Fibroblast of skin of back (primary cell): ENCODE data around the gene ZNF687.

Source experiments
- DNase-seq: peaks from one replicate; pipeline ENCODE4 v3.0.0-alpha.2; 2013

The ZNF687 gene

GRCh38 chr1:151314137-151314875 is 32.2 kb downstream of the ZNF687 start:
- DNase-seq = peak; percentile 86

GRCh38 chr1:151315565-151316235 is 33.6 kb downstream of the ZNF687 start:
- no peak for DNase-seq

GRCh38 chr1:151318975-151319374 is 36.9 kb downstream of the ZNF687 start:
- no peak for DNase-seq

- DNase-seq = no peak
These were observed 42.4 kb downstream of the ZNF687 start for GRCh38 chr1:151324390-151324930.

- DNase-seq = no peak
These were observed 43.1 kb downstream of the ZNF687 start for GRCh38 chr1:151325231-151325630.

GRCh38 chr1:151325646-151326429 is 43.7 kb downstream of the ZNF687 start:
- DNase-seq = no peak

GRCh38 chr1:151326619-151327222 is 44.6 kb downstream of the ZNF687 start:
- peak; percentile 55 for DNase-seq

GRCh38 chr1:151327223-151327902 is 45.3 kb downstream of the ZNF687 start, which contains the start of gene PI4KB:
Gene PI4KB (minus strand): TSS chr1:151327416. CDS start chr1:151316481, 10,935 bp downstream.
- DNase-seq = peak; percentile 98

GRCh38 chr1:151327903-151328674 is 46.0 kb downstream of the ZNF687 start:
- DNase-seq = no peak

- no peak for DNase-seq
These were observed 52.7 kb downstream of the ZNF687 start for GRCh38 chr1:151334822-151335221.

- DNase-seq = no peak
These were observed 54.5 kb downstream of the ZNF687 start for GRCh38 chr1:151336556-151336955.

- DNase-seq = peak; percentile 84
These were observed 59.0 kb downstream of the ZNF687 start for GRCh38 chr1:151340870-151341754.
